ENCODE results near the gene IGLL1.

Gene IGLL1

DNA sequence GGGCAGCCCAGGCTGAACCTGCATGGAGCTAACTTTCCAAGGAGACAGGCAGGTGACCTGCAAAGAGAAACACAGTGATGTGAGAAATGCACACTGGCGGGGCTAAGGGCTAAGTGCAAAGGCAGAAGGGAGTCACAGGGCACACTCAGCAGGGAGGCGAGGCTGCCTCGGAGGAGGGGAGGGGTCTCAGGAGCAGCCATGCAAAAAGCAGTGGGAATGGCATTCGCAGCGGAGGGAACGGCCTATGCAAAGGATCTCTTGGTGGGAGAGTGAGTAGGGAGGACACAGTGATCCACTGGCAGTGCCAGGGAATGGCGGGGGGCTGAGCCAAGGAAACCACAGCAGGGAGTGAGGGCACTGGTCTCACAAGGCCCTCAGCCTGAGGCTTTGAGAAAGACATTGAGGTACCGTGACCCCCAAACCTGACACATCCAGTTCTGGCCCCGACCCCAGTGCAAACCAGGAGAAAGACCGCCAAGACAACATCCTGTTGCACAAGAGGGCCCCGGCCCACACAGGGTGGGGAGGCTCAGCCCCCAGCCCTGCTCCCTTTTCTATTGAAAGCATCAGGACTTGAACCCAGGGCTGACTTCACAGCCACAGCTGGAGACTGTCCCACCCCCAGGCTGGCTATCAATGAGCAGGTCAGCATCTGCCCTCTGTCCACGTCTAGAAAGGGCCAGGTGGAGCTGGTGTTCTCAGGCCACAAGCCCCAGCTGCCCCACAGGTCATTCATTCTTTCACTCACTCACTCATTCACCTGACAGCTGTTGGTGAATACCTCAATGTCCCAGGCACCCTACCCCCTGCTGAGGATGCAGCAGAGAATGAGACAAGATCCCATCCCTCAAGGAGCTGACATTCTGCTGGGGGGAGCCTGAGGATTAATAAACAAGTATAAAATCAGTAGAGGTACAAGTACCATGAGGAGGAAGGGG, 50.7 kb downstream of the IGLL1 start:
- no peak for DNase-seq (ENCODE audit: low read depth, low spot score)

DNA sequence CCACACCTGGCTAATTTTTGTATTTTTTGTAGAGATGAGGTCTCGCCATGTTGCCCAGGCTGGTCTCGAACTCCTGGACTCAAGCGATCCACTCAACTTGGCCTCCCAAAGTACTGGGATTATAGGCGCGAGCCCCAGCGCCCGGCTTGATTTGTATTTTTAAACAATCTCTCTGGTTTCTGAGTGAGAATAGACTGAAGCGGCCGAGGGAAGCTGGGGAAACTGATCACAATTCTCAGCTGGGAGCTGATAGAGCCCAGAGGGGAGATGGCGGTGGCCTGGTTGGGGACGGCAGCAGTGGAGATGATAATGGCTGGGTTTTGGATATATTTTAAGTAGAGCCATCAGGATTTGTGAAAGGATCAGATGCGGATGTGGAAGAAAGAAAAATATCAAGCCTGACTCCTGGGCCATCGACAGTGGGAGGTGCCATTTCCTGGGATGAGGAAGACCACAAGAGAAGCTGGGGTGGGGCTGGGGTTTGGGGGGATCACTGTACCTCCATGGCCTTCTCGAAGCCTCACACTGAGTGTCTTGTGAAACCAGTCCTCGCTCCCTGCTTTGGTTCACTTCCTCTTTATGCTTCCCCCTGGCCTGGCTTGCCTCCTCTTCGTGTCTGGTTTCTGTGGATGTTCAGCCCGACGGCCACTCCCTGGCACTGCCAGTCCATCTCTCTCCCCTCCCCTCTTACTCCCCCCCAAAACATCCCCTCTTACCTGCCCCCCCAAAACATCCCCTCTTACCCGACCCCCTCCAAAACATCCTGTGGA, 51.9 kb downstream of the IGLL1 start:
- no peak for DNase-seq (ENCODE audit: low read depth, low spot score)

- no peak for DNase-seq (ENCODE audit: low read depth, low spot score)
Measured at GRCh38 chr22:23526596-23527316, 53.3 kb downstream of the IGLL1 start.

DNA sequence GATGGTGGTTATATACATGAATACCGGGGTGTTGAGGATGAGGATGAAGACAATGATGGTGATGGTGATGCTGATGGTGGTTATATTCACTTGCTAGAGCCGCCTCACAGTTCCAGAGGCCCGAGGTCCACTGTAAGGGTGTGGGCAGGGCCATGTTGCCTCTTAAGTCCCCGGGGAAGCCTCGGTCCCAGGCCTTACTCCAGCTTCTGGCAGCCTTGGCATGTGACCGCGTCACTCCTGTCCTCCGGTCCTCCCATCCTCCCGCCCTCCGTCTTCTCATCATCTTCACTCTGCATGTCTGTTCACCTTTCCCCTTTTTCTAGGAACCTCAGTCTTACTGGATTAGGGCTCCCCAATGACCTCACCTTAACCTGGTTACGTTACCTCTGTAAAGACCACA, 54.6 kb downstream of the IGLL1 start:
- no peak for DNase-seq (ENCODE audit: low read depth, low spot score)

GRCh38 chr22:23524226-23524625, 55.9 kb downstream of the IGLL1 start:
- no peak for DNase-seq (ENCODE audit: low read depth, low spot score)

GRCh38 chr22:23523713-23524112, 56.4 kb downstream of the IGLL1 start:
- no peak for DNase-seq (ENCODE audit: low read depth, low spot score)

Measured in iPS DF 19.7 (cell line).